Stimulated activated CD4-positive, alpha-beta T cell treated with anti-CD3 and anti-CD28 coated beads, Interleukin-4, amount 100 ng/mL, for 48 hours (primary cell): ENCODE data around the gene TARS3.

ENCODE experiments used
- DNase-seq, 2 donors: peaks; one replicate each; pipeline ENCODE4 v3.0.0-alpha.2; 2020; ENCODE audit warnings: low read depth in 2 of 2

TARS3 gene

DNA sequence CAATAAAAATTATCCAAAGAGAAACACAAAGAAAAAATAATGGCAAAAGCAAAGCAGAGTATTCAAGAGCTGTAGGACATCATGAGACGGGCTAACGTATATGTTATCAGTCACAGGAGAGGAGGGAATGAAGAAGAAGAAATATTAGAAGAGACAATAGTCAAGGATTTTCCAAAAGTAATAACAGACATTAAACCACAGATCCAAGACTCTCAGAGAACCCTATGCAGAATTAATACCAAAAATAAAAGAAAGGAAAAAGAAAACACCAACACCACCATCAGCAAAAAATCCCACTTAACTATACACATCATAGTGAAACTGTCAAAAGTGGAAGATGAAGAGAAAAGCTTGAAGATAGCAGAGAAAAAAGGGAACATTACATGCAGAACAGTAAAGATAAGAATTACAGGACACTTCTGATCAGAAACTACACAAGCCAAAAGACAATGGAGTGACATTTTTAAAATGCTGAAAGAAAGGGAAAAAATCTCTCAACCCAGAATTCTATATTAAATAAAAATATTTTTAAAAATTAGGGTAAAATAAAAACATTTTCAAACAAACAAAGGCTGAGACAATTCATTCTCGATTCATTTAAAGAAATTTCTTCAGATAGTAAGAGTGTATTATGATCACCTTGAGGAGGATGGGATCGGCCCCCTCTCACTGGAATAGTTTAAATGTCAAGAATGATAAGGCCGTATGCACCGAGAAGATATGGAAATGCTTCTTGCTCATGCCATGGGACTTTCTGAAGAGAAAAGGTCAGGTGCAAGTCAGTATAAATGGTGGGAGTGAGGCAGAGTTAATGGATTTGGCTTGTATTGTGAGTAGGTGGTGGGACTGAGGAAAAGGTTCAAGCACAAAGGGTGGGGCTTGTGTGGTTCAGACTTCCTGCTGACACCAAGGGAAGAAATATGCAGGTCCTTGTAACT, 100.6 kb downstream of the TARS3 start:
- no peak for DNase-seq

DNA sequence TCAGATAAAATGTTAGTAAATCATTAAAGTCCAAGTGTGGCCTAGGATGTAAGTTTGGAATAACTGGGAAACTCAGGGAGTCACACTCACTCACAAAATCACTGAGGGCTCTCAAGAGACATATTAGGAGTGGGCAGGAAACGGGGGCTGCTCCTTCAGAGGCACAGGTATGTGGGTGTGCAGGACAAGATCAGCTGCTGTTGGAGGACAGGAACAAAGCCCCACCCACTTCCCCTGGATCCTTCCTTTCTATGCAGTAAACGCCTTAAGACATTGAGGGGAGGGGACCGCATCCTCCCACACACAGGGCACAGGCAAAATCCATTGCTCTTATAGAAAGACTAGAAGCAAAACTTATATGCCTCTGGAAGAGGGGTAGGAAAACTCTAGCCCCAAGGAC, 102.3 kb downstream of the TARS3 start:
- no peak for DNase-seq

DNA sequence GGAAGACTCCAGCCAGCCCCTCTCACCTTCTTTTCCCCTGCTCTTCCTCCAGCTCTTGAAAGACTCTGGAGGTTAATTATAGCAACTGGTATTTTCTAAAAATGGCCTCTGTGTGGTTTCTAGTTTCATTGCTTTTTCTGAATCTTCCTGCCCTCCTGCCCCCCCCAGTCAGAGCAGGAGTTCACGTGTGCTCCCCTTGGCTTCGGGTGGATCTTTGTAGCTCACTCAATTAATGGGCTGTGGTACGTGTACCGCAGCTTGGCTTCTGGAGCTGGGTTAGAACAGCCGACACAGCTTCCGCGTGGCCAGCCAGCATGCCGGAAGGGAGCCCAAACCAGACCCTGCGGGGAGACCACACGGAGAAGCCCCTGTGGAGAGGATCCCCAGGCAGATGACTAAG, 103.6 kb downstream of the TARS3 start:
- DNase-seq, result no peak

DNA sequence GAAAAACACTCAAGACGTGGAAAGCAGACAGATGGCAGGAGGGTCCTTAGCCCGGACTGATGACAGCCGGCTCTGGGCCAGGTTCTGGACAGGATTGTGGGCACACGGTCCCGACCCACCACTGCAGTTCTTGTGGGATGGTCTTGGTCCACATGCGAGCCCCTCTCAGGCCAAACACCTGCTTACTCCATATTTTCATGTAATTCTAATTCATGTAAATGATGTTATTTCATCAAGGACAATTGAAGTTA, 104.7 kb downstream of the TARS3 start:
- no peak for DNase-seq

DNA sequence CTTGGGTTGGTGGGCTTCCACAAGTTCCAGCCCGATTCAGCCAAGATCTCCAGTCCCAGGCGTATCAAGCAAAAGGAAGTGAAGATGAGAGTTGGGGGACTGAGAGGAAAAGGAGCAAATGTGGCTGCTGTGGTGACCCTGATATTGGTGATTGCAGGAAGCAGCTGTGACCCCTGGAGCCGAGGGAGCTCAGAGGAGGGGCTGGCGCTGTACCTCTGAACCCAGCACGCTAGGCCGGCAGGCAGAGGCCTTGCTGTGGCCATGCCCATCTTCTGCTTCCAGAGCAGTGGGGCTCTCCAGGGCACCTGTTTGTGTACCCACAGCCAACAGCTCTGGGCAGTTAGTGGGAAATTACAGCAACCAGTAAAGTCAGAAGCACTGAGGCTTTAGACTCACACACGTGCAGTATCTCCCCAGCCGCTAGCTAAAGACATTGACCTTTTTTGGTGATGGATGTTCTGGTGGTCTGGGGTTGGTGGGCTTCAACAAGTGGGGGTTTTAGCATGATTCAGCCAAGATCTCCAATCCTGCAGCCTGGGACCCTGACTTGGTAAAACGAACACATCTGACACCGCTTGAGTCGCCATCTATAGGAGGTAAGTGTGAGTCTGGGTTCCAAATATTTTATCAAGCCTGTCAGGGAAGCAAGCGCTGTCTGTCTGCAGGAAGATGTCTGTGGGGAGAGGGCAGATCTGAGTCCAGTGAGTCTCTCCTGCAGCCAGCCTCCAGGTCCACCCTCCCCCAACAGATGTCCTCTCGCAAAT, 105.2 kb downstream of the TARS3 start:
- DNase-seq, result no peak

DNA sequence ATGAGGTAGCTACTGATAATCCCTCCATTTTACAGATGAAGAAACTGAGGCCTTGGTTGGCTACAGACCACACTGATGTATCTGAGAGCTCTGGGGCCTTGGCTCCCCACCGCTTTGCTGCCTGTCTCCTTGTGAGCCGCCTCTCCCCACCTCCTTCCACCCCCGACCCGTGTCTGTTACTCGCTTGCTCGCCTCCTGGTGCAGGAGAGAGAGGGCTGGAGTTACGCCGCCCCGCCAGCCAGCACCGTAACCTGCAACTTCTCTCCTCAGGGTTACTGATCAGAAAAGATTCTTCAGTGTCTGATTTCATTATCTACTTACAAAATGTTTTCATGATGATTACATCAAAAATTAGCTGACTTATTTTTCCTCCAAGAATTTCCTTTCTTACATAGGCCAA, 106.2 kb downstream of the TARS3 start:
- DNase-seq, result no peak

DNA sequence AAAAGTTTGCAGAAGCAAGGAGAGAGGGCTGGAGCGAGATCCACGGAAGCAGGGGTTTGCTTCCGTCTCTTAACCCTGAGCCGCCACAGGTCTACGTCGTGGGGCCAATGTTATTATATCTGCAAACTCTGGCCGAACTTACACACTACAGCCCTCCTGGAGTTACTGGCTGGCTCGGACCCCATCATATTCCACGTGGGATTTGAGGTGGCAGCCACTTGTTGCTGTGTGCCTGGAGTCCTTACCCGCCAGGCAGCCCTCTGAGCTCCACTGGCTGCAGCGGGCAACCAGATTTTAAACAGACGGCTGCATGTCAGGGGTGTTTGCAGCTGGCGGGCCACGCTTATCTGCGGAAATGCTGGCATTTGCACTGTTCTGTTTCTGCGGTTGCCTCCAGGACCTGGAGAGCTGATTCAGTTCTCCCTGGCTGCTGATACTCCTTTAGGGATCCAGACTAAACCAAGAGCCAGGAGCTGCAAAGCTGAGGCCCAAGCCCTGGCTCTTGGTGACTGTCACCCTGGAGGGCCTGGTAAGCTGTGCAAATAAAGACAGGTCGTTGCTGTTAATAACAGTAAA, 106.8 kb downstream of the TARS3 start:
- DNase-seq, result no peak

DNA sequence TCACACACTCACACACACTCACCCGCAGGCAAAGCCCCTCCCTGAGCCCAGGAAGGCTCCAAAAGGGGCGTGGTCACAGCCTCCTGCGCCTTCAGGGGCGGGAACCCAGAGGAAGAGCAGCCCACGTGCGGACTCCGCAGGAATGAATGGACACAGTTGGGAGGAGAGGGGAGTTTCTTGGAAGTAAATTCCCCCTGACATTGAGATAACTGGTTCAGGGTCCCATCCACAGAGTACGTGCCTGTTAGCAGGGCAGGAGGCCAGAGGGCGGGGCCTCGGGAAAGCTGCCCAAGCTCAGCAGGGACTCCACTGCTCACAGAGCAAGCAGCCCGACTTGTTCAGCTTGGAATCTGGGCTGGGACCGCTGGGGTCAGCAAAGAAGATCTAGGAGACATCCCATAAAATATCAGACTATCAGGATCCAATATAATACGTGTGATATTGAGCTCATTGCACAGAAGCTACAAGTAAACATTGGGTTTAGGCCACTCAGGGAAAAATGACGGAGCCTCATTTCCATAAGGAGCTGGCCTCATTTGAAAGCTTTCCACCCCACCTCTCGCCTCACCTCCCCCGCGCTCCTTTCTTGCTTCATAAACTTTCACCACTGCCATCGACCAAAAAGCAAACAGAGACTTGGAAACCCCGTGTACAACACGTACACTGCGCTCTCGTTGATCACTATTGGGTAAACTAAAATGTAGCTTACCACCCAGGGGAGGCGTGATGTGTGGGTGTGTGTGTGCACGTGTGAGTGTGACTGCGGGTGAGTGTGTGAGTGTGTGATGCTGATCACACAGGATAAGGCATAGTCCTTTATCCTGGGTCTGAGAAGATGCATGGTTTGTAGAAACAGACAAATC, 108.1 kb downstream of the TARS3 start:
- no peak for DNase-seq

DNA sequence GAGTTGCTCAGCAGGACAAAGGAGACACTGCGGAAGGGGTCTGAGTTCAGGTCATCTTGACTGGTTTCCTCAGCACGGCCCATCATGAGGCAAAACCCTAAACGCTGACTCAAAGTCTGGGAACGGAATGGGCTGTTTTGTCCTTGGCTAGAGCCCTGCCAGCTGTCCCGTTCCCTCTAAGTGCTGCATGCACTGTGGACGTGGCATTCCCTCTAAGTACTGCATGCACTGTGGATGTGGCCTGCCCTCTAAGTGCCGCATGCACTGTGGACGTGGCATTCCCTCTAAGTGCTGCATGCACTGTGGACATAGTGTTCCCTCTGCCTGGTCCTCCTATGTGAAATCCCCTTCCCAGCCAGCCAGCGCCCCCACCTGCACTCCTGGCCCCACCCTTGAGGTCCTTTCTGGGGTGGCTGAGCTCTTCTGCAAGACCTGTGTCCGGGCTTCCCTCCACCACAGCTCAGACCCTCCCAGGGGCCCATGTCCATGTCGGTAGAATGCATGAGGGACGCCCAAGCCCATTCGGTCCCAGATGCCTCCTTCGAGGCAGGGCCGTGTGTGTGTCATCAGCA, 108.8 kb downstream of the TARS3 start:
- DNase-seq, result no peak

DNA sequence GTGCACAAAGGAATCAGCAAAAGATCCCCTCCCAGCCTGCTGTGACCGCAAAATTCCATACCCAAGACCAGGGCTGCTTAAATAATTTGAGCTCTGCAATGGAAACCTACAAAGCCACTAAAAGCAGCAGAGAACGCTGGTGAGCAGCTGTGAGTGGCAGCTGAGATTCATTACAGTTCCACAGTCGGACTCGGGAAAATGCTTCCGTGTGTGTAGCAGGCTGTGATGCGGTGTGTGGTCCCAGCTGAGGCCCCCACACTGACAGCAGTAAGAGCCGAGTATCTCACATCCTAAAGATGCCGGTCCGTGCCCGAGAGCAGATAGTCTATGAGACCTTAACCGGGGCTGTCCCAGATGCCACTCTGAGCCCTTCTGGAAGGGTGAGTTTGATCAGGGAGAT, 109.5 kb downstream of the TARS3 start:
- DNase-seq, result no peak

DNA sequence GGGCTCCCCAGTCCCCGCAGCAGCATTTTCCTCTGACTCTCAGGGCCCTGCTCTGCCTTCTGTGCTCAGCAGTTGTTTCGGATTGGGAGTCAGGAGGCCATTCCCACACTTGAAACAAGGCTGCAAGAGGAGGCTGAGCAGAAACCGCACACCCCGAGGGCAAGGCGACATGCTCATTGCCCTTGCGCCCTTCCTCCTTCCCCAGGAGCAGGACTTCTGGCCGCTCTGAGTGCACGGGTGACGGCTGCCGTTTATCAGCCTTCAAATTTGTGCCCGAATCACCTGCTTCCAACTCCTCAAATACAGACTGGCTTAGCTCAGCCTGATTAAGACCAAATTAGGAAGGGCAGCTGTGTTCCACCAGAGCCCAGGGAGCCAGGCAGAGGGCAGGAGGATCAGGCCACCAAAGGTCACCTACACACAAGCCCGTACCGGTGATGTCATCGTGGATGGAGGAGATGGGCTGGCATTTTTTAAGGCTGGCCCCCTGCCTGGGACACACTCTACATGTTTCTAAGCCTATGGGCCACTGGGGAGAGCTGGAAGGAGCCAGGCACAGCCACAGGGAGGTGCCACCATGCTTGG, 110.2 kb downstream of the TARS3 start:
- no peak for DNase-seq

DNA sequence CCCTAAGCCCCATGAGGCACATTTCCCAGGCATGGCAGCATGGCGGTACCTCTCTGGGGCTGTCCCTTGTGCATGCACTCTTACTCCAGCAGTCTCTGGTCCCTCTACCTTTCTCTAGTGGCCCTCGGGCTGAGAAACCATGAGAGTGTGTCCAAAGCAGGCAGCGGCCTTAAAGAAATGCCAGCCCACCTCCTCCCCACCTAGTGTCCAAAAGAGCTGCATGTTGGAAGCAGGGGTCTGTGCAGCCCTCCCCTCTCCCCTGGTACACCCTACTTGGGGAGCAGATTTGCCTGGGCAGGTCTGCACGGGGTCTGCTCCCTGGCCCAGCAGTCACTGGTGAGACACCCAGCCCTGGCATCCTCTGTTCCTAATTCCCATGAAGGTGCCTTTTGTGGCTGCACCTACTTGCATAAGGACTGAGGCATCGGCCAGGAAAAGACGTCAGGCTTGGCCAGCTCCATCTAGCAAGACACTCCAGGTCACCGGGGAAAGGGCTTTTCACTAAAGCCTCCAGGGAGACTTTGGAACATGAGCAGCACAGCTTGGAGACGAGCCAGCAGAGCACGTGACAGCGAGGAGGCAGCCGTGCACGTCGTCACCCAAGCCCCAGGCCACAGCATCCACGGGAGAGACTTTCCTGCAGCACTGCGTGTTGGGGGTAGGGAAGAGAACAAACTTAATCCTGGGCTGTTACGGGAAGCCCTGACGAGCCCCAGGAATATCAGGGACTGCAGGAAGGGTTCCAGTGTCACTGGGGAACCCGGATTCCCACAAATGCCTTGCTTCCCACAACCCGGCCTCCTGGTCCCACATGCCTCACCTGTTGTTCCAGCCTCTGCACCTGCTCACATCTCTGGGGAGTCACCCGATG, 110.9 kb downstream of the TARS3 start:
- no peak for DNase-seq

DNA sequence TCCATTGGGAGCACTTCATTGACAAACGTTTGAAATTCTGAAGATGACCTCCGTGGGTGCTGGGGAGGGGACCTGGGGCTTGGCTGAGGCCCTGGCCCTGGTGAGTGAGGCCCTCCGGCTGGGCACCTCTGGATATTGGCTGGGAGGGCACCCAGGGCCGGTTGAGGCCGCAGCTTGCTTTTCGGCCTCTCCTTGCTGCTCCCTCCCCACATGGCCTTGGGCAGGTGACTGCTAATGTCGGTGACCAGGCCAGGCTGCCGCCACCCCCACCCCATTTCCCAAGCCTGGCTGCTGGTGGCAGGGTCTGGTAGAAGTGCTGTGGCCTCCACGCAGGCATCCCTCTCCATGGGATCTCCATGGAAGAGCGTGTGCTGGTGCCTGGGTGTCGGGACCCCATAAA, 111.6 kb downstream of the TARS3 start:
- DNase-seq, result no peak

DNA sequence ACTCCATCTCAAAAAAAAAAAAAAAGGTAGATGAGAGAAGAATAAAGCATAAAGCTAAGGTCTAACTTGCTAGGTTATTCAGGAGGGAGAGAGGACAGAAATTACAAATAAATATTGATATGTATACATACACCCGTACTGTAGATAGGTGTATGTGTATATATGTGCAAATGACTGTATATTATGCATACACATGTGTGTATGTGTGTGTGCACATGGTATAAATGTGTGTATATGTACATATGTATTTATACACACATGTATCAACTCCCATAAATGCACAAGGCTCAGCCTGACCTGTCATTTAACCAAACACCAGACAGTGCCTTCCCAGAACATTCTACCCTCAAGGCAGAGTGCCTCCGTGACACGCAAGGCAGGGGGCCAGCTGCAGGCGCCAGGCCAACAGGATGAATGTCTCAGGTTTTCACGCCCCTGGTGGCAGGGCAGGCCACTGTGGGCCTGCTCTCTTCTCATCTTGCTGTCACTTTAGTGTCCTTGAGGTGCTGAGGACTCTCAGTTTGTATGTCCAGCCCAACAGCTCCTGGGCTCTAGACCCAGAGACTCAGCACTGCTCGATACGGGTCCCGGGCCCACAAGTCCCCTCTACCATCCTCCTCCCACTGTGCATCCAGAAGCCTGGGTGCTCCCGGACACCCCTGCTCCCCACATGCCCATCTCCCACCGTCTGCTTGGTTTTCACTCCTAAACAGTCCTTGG, 112.5 kb downstream of the TARS3 start:
- DNase-seq, result no peak

DNA sequence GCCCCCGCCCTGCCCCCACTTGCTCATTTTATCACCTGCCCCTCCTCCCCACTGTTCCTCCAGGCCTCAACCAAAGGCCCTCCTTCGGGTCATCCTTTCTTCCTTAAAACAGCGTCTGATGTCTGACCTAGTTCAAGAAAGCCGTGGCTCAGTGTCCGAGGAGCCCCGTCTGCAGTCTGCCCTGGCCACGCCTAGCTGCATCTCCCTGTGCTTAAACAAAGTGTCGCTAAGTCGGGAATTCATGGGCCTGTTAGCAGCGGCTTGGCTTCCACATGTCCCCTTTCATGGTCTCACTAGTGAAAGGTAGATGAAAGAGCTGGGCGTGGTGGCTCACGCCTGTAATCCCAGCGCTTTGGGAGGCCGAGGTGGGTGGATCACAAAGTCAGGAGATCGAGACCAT, 113.3 kb downstream of the TARS3 start:
- no peak for DNase-seq

DNA sequence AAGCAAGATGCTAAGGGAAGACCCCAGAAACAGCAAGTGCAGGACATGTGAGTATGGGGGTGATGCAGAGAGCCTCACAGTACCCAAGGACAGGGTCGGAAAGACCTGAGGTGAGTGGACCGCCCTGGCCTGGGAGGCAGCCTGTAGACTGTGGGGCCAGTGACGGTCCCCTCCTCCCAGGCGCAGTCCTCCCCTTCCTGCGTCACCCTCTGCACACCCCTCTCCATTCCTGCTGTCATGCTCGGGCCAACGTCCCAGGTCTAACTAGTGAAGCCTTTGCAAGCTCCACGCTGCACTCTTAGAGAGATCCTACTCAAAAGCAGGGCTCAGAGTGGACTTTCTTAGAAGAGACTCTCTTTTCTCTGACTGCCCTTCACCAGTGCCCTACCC, 113.7 kb downstream of the TARS3 start:
- no peak for DNase-seq

DNA sequence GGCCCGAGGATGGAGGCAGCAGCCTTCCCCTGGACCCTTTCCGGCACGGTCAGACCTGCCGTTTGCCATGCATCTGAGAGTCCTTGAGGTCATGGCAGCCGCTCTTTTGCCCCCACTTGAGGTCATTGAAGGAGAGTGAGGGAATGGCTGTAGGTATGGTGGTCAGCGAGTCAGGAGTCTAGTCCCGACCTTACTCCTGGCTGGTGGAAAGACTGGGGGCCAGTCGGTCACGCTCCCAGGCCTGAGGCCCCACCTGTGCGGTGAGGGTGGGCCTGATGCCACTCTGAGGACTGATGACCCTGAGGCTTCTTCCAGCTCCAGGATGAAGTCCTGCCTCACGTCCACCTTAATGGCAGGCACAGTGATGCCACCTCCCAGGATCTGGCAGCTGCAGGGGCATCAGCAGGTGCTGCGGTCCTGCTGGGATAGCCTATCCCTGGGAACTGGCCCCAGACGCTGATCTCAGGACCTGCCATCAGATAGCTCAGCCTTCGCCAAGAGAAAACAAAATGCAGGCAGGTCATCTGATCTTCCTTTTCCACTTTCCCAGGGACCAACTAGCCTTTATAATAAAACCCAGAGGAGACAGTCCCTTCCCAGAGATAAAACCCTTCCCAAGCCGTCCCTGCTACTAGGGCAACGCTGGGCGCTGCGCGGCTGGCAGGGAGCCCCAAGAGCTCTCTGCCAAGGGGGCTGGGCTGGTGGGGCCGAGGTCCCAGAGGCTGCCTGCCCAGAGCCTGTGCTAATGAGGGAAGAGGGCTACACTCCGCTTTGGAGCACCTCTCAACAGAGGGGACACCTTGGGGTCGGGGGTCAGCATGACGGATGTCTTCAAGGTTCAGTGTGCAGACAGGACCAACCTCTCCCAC, 114.3 kb downstream of the TARS3 start:
- no peak for DNase-seq

DNA sequence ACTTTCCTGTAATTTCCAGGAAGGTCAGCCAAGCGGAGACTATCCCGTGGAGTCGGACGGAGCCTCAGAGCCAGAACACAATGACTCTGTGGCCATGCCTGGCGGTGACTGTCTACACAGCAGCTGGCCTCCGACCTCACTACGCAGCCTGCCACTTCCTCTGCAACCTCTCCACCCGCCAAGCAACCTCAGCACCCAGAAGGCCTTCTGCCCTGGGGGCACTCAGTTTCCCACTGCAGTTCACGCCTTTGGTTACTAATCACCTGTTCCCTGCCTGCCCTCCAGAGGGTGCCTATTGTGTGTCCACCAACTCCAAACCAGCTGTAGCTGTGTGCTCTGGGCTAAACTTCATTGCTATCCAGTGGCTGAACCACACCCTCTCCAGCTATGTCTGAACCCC, 116.1 kb downstream of the TARS3 start:
- no peak for DNase-seq

DNA sequence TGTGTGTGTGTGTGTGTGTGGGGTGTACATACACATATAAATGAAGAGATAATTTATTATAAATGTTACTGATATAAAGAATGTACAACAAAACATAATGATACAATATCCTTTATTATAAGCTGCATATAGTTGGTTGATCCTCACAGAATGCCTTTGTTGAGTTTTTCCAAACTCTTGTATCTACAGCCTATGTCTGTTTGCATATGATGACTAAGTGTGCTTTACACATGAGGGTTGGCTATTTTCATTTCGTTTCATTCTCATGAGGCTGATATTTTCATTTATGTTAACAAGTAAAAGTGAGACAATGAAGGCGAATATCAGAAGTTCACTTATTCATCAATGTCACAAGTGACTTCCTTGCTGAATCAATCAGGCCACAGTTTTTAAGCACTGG, 117.2 kb downstream of the TARS3 start:
- DNase-seq, result no peak
